ENCODE measurements around the gene GHSR.

The GHSR gene

GRCh38 chr3:172415323-172415722 is 32.9 kb downstream of the GHSR start:
- DNase-seq, result no peak

DNA sequence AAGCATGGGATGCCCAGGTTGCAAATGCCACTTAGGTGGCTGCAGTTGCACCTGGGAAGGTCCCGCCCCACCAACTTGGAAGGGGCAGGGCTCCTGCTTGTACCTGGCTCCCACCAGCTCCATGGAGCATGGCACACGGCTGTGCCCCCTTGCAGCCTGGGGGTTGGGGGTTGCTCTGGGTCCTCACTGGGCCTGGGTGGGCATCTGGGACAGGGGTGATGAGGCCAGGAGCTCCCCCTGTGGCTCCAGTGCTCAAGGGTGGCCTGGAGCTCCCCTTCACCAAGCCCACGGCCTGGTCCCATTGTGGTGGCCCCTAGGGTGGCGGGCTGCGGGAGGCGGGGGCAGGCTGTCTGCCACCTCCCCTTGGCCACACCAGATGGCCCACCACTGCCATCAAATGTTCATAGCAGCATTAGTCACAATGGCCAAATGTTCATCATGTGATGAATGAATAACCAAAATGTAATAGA is 36.7 kb downstream of the GHSR start:
- DNase-seq, result no peak

DNA sequence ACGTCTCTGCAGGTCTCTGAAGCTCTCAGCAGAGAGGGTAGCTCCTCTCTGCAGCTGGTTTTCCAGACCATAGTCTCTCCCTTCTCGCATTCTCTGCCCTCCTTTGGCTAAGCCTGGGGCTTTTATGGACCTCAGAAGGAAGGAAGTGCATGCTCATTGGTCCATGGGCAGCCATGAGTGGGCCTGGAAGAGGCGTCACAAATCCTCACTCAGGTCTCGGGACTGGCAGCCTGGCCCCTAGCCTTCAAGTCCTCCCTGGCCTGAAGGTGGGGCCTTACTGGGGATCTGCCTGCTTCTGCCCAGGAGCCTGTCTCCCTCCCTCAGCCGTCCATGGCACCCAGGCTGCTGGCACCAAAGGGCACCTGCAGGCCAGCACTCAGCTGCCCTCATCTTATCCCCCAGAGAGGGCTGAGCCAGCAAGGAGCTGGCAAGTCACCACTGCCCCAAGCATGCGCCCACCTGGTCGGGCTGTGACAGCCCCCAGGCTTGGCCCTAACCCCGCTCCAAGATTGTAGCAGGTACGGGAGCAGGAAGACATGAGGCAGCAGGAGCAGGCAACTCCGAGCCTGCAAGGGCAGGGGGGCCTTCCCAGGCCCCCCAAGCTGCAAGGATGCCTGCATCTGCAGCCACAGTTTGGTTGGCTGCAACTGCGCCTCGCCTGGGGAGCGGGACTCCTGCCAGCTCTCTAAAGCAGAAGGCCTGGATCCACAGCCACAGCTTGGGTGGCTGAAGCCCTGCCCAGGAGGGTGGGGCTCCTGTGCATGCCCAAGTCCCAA is 37.4 kb downstream of the GHSR start:
- no peak for DNase-seq

DNA sequence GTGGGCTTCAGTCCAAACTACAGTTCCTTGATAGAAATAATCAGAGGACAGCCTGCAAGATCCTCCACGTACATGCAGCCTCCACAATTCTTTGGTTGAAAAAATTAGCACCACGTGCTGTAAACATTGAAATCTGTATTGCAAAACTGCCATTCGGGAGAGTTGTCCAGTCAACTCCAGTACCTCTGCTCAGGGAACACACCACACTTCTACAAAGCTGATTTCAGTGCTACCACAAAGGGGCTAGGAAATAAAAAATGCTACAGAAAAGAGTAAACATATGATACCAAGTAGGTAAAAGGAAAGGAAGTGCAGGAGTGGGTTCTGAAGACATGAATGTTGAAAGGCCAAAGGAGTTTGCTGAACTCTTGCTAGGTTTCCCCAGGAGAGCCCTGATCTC is 40.4 kb downstream of the GHSR start:
- DNase-seq, result no peak

DNA sequence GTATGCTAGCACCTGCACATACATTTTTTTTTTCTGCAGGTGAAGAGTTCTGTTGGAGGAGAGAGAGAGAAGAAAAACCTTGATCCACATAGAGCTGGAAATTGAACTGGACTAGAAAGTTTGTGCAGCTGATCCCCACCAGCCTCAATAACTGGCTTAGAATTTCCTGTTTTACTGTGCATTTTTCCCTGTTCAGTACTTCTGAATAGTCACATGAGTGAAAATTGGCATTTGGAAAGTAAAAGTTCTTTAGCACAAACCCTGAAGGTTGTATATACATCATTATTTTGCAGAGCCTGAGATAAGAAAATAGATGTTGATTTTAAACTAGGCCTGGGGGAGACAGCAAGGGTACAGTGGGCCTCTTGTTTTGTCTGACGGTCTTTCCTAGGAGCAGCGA is 42.3 kb downstream of the GHSR start:
- no peak for DNase-seq

- DNase-seq, result no peak
These were observed 43.9 kb downstream of the GHSR start for GRCh38 chr3:172404237-172404962.

DNA sequence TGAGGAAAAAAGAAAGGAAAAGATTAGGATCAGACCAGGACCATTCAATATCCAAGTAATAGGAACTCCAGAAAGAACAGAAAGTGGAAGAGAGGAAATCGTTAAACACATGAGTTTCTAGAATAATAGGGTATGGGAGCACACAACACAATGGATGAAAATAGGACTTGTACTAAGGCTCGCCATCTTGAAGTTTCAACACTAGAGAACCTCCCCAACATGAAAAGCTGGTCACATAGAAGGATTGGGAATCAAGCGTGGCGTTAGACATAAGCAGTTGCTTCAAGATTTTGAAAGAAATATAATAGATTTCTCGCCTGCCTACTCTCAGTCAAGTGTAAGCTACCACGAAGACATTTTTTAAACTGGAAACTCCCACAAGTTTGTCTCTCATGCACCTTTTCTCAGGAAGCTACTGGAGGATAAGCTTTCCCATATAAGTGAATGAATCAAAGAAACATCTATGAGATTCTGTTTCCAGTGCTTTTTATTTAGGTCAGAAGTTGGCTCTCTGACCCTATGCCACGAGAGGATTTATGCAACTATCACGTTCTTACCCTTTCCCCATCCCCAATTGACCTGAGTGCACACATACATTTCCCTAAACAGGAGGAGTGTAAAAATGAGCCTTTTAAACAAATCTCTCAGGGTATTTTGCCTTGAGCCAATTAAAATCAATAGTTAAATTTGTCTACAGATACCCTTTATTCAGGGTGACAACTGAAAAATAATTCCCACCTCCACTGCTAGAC is 45.2 kb downstream of the GHSR start:
- no peak for DNase-seq

- DNase-seq, result no peak
These were observed 46.2 kb downstream of the GHSR start for GRCh38 chr3:172402090-172402489.

DNA sequence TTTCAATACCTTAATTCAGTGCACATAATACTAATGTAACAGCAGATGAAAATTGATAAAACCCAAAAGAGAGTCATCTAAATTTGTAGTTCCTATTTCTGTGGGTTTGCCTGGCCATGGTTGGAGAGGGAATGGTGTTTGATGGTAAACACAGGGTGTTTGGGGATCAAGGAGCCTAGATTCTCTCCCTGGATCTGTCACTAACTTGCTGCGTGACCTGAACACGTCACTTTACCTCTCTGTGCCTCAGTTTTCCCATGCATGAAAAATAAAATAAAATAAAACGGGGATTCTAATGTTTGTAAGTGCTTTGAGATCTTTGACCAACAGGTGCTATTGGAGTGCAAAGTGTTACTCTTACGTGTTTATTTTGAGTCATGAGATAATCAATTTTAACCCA is 49.8 kb downstream of the GHSR start:
- DNase-seq, result no peak

DNA sequence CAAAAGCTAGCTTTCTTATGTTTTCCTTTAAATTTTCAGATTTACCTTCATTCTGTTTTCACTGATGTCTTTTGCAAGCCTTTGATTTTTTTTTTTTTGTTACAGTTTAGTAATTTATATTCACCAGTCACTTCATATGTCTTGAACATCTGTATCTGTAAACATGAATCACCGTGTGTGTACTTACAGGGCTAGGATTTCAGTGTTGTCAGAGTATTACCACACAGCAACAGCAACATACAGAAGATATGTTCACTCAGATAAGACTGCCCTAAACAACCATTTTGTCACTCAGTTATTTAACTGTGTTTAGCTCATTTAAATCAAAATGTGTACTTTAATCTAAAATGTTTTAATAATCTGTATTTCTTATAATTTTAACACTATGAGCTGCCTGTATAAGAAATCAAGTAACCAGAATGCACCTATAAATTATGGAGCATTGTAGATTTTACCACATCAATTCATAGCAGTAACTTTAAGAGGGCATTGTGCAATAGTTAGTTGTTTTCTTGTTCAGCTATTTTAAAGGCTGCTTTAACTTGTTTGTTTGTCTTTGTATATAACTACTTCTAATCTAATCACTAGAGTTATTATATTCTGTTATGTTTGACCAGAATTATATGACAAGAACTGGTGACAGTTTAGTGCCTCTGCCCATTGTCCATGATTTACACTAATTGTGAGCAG is 50.4 kb downstream of the GHSR start:
- DNase-seq, result no peak

GRCh38 chr3:172396400-172396799 is 51.9 kb downstream of the GHSR start:
- no peak for DNase-seq

- no peak for DNase-seq
These were observed 53.6 kb downstream of the GHSR start for GRCh38 chr3:172394692-172395091.

All from NCI-H1105 (cell line).